Upper lobe of right lung (tissue), 1 donor: ENCODE data around the gene ZNRF3. TPM values are rescaled to one million over a fixed set of nuclear protein-coding genes. Genes with fewer than 3 reads are reported as not detected.

Experiments used
- ATAC-seq: fragments of 200-7000 bp; cut with Tn5 transposase; one replicate; pipeline ENCODE4 v1.9.1; 2020; ENCODE audit warnings: mild to moderate bottlenecking, moderate library complexity
- DNase-seq: peaks from one replicate; pipeline ENCODE4 v3.0.0-alpha.2; 2020
- H3K27ac ChIP-seq: fragments of 200-600 bp; one replicate; pipeline ENCODE4 v1.8.0; 2022
- H3K27me3 ChIP-seq: fragments of 200-600 bp; one replicate; pipeline ENCODE4 v1.8.0; 2022; ENCODE audit warnings: mild to moderate bottlenecking
- H3K36me3 ChIP-seq: fragments of 200-600 bp; one replicate; pipeline ENCODE4 v1.8.0; 2022
- H3K4me1 ChIP-seq: fragments of 200-600 bp; one replicate; pipeline ENCODE4 v1.8.0; 2022
- H3K4me3 ChIP-seq: fragments of 200-600 bp; one replicate; pipeline ENCODE4 v1.8.0; 2022; ENCODE audit warnings: mild to moderate bottlenecking
- H3K9me3 ChIP-seq: fragments of 200-600 bp; one replicate; pipeline ENCODE4 v1.8.0; 2022
- CTCF ChIP-seq: fragments of 200-600 bp; IDR thresholded peaks from one replicate; pipeline ENCODE4 v1.8.0; 2022; ENCODE audit warnings: antibody characterized with exemption
- intact Hi-C: fragments of 100-400 bp; cut with DNase I; formaldehyde crosslinking; loops from one replicate; pipeline ENCODE4 v1.11.0; 2022
- total RNA-seq: library from RNA; stranded (reverse); fragmentation: NEBNext Ultra II Directional; extraction: Animal tissue kit (Norgen Biotek cat#: 25700); gene quantifications from one replicate; pipeline ENCODE4 v1.2.1, GENCODE V29; 2021
- donor health status: DM: no; HTN: yes; CAD: no; lungs with severe emphysema.

Gene ZNRF3
- total RNA-seq, 1 donor from 2014 or later, result 15.8 TPM

GRCh38 chr22:28953403-28953802, 70.0 kb downstream of the ZNRF3 start:
- intact Hi-C loops, result no loop called here
- H3K36me3 ChIP-seq, result no peaks in the 10 kb centered on the region
- no peak for ATAC-seq
- H3K4me3 ChIP-seq, result no peak overlapping the region
- DNase-seq, result no peak
- no peak overlapping the region for H3K27ac ChIP-seq
- no peaks in the 10 kb centered on the region for H3K9me3 ChIP-seq
- no peak for TF ChIP-seq CTCF
- H3K4me1 ChIP-seq, result peaks cover 27% of the 10 kb centered on the region
- H3K27me3 ChIP-seq, result no peaks in the 10 kb centered on the region

- intact Hi-C loops, result no loop called here
- ATAC-seq (no peak), DNase-seq (no peak)
- Histone ChIP-seq H3K36me3 (no peaks in the 10 kb centered on the region), H3K4me1 (peaks cover 27% of the 10 kb centered on the region), H3K4me3 (no peak overlapping the region), H3K27ac (no peak overlapping the region), H3K9me3 (no peaks in the 10 kb centered on the region), H3K27me3 (no peaks in the 10 kb centered on the region)
- TF ChIP-seq CTCF, result no peak
These were observed 70.9 kb downstream of the ZNRF3 start for GRCh38 chr22:28953976-28954880.

- Histone ChIP-seq H3K36me3 (no peaks in the 10 kb centered on the region), H3K27me3 (no peaks in the 10 kb centered on the region), H3K4me1 (peaks cover 17% of the 10 kb centered on the region), H3K4me3 (no peak overlapping the region), H3K27ac (no peak overlapping the region), H3K9me3 (no peaks in the 10 kb centered on the region)
- DNase-seq, result no peak
- intact Hi-C loops, result no loop called here
- TF ChIP-seq CTCF, result no peak
- ATAC-seq, result no peak
These were observed 72.4 kb downstream of the ZNRF3 start for GRCh38 chr22:28955817-28956216.

GRCh38 chr22:28956506-28956905, 73.1 kb downstream of the ZNRF3 start:
- no peak for TF ChIP-seq CTCF
- Histone ChIP-seq H3K9me3 (no peaks in the 10 kb centered on the region), H3K4me1 (peaks cover 17% of the 10 kb centered on the region), H3K36me3 (no peaks in the 10 kb centered on the region), H3K4me3 (no peak overlapping the region), H3K27me3 (no peaks in the 10 kb centered on the region), H3K27ac (no peak overlapping the region)
- no peak for ATAC-seq
- intact Hi-C loops, result no loop called here
- DNase-seq, result no peak

GRCh38 chr22:28958611-28959010, 75.2 kb downstream of the ZNRF3 start:
- no peak for TF ChIP-seq CTCF
- H3K27me3 ChIP-seq, result no peaks in the 10 kb centered on the region
- no peak overlapping the region for H3K4me3 ChIP-seq
- no peaks in the 10 kb centered on the region for H3K36me3 ChIP-seq
- peaks cover 11% of the 10 kb centered on the region for H3K4me1 ChIP-seq
- DNase-seq, result no peak
- H3K9me3 ChIP-seq, result no peaks in the 10 kb centered on the region
- H3K27ac ChIP-seq, result no peak overlapping the region
- intact Hi-C loops, result no loop called here
- ATAC-seq, result no peak
